Measurements from ENCODE around the gene BCOR. TPM values are rescaled to one million over a fixed set of nuclear protein-coding genes. Genes with fewer than 3 reads are reported as not detected.

BCOR gene
- total RNA-seq, 1 experiment from 2014 or later = 134 TPM

DNA sequence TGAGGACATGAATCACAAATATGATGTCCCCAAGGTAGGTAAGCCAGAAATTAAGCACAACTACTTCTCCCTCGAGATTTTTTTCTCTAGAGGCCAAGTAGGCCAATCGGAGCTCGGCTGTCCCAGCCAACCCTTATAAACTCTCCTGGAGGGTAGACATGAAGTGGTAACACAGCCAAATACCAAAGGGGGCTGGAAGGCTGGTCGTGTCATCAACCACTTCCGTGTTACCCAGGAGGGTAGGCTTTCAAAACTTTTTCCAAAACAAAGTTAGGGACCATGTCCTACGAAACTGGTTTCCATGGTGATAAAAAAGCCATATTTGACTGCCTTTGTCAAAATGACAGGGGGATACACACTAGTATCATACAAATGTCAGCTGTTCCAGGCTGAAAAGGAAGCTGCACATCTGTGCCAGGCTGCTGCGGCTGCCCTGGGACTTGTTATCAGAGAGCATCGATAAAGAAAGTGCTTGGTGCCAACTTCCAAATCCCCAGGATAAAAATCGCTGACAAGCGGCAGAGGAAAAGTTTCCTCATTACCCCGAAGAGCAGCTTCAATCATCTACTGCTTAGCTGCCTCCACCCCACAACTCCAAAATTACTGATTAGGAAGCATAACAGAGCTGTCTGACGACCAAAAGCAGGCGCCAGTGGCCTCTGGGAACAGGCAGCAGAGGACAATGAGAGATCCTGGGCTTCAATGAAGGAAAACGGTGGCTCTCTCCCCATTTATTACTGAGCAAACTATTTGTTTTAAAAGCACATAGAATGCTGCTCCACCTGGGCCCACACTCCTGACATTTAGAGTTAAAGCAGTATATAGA is 20.8 kb downstream of the BCOR start:
- Histone ChIP-seq H2BK12ac (ENCODE audit: insufficient read length, low read depth, low read length) (no peak overlapping the region), H4K5ac (ENCODE audit: insufficient read length, low read depth, low read length) (no peak overlapping the region), H3K9me3 (ENCODE audit: control insufficient read depth, low read depth, low read length) (no peaks in the 10 kb centered on the region), H4K8ac (replicated peaks; ENCODE audit: insufficient read length, low read depth, low read length) (no peak overlapping the region), H3K27me3 (ENCODE audit: insufficient read depth, low read length) (no peaks in the 10 kb centered on the region), H2AFZ (ENCODE audit: low read length) (no peak overlapping the region), H2BK15ac (ENCODE audit: low read depth, low read length) (no peak overlapping the region), H3K4ac (ENCODE audit: low read depth, low read length) (no peak overlapping the region), H3K9ac (ENCODE audit: extremely low read depth, insufficient read length, low read length) (no peak overlapping the region), H2BK5ac (ENCODE audit: insufficient read length, low read length) (no peak overlapping the region), H3K4me2 (ENCODE audit: insufficient read depth, insufficient read length, low read length) (no peak overlapping the region), H3K4me1 (ENCODE audit: insufficient read depth, low read length) (peaks cover 20% of the 10 kb centered on the region; the same call in 1 of the 2 replicates), H3T11ph (ENCODE audit: low read length) (no peak overlapping the region), H2AK5ac (ENCODE audit: insufficient read length, low read length) (no peak overlapping the region), H4K91ac (ENCODE audit: insufficient read length, low read depth, low read length) (no peak overlapping the region), H3K23ac (ENCODE audit: insufficient read length, low read depth, low read length) (no peak overlapping the region), H4K20me1 (ENCODE audit: control insufficient read depth, insufficient read depth, insufficient read length) (no peaks in the 10 kb centered on the region), H3K18ac (ENCODE audit: insufficient read length, low read depth, low read length) (no peak overlapping the region), H3K27ac (ENCODE audit: insufficient read length, low read depth, low read length) (no peak overlapping the region), H3K14ac (ENCODE audit: insufficient read depth, low read length) (no peak overlapping the region), H2BK120ac (ENCODE audit: low read depth, low read length, poor library complexity, severe bottlenecking) (no peak overlapping the region), H2BK20ac (ENCODE audit: low read depth, low read length, poor library complexity, severe bottlenecking) (no peak overlapping the region), H3K23me2 (ENCODE audit: insufficient read length, low read depth, low read length, poor library complexity, severe bottlenecking) (no peaks in the 10 kb centered on the region), H3K79me1 (ENCODE audit: insufficient read depth, low read depth, low read length, poor library complexity, severe bottlenecking) (peaks cover 6% of the 10 kb centered on the region), H3K79me2 (ENCODE audit: insufficient read depth, low read length) (peaks cover 8% of the 10 kb centered on the region; the same call in 1 of the 2 replicates), H3K56ac (ENCODE audit: insufficient read length, low read depth, low read length) (no peak overlapping the region)
- TF ChIP-seq, protein P1, sequence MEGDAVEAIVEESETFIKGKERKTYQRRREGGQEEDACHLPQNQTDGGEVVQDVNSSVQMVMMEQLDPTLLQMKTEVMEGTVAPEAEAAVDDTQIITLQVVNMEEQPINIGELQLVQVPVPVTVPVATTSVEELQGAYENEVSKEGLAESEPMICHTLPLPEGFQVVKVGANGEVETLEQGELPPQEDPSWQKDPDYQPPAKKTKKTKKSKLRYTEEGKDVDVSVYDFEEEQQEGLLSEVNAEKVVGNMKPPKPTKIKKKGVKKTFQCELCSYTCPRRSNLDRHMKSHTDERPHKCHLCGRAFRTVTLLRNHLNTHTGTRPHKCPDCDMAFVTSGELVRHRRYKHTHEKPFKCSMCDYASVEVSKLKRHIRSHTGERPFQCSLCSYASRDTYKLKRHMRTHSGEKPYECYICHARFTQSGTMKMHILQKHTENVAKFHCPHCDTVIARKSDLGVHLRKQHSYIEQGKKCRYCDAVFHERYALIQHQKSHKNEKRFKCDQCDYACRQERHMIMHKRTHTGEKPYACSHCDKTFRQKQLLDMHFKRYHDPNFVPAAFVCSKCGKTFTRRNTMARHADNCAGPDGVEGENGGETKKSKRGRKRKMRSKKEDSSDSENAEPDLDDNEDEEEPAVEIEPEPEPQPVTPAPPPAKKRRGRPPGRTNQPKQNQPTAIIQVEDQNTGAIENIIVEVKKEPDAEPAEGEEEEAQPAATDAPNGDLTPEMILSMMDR (conservative IDR thresholded peaks at IDR 0.05) = no peak
- no CpG with 5 or more reads among the region's 14 CpGs for WGBS (ENCODE audit: extremely low coverage, insufficient read length, low lambda C conversion rate)
- H3K9me3 Mint-ChIP-seq = peaks cover 65 to 75% of the 10 kb centered on the region in 2 experiments
- H3K27me3 Mint-ChIP-seq (ENCODE audit: low read depth) = peaks cover 4% of the 10 kb centered on the region
- no peak for DNase-seq
- H3K36me3 Mint-ChIP-seq (ENCODE audit: insufficient read depth in 1 of 3, low read depth in 3 of 3) = peaks cover 41 to 87% (median 67%) of the 10 kb centered on the region in 3 experiments
- H3K4me1 Mint-ChIP-seq = peaks cover 45 to 58% of the 10 kb centered on the region in 2 experiments
- H3K27ac Mint-ChIP-seq = peak overlapping the region in 1 of 3 experiments; percentile 60; a peak in 1 of 7 replicates
- H3K4me3 Mint-ChIP-seq = no peak overlapping the region

Data from H9 (cell line).